Stimulated activated CD8-positive, alpha-beta memory T cell treated with anti-CD3 and anti-CD28 coated beads, Interleukin-4, amount 100 ng/mL, for 4 hours (primary cell): ENCODE results near the gene CPZ.
"Not testable (repeated sequence)": the region's sequence is repeated elsewhere in the genome, so short reads cannot be mapped to it uniquely, and the experiment has no call there.

Experiments
- DNase-seq, 2 donors: peaks; one replicate each; pipeline ENCODE4 v3.0.0-alpha.2; 2020; ENCODE audit warnings: low read depth in 2 of 2, low spot score in 1 of 2

CPZ gene

DNA sequence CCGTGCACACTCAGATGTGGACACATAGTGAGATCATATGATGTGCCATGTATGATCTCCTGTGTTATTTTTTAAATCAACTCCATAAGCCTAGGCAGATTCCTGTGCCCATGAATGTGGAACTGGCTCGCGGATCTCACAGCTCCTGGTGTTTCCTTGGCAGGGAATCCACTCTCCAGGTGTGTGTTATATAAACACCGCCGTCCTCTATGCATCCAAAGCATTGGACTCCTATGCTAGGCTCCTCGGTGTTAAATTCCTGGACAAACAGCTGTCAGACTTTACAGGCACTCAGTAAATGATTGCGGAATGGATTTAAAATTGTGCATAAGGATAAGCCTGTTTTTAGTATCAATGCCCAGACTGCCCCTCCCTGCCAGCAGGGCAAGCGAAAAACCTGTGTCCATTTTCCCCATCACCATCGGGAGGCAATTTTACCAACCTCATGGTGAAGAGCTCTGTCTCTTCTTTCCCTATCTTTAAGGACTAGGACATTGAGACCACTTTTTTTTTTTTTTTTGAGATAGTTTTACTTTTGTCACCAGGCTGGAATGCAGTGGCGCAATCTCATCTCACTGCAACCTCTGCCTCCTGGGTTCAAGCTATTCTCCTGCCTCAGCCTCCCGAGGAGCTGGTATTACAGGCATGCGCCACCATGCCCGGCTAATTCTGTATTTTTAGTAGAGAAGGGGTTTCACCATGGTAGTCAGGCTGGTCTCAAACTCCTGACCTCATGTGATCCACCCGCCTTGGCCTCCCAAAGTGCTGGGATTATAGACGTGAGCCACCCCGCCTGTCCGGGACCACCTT lies 36.0 kb upstream of the CPZ start:
- DNase-seq: no peak

GRCh38 chr4:8557151-8558076 lies 35.2 kb upstream of the CPZ start:
- no peak for DNase-seq

DNA sequence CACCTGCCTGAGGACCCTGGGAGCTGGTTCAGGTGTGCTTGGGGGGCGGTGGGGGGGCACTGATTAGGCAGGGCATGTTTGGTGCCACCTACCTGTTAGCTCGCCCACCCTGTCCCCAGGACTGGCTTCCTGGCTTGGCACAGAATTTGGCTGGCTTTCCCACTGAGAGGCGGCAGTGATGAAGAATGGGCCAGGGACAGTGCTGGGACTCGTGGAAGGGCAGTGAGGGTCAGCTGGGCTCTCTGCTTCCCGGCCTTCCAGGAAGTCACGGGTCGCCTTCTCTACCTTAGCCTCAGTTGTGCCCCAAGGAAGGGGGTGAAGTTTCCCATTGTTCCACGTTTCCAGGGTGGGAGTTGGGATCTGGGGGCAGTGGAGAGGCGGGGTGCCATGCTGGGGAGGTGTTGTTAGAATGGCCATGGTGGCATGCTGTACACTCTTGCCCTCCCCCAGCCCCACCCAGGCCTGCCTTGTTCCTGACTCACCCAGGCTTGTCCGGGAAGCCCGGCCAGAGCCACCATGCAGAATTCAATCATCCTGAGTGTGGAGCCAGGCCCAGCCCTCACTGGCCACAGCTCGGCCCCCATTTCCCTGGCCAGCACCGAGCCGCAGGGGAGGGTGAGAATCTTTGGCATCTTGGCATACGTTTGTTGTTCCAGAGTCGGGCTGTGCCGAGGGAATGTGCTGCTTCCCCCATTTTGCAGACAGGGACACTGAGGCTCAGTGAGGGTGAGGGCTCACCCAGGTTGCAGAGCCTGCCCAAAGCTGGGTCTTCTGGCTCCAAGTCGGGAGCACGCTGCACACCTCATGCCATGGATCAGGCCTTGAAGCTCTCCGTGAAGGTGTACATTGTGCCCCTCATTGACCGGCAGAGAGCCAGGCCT lies 34.2 kb upstream of the CPZ start:
- DNase-seq: no peak

DNA sequence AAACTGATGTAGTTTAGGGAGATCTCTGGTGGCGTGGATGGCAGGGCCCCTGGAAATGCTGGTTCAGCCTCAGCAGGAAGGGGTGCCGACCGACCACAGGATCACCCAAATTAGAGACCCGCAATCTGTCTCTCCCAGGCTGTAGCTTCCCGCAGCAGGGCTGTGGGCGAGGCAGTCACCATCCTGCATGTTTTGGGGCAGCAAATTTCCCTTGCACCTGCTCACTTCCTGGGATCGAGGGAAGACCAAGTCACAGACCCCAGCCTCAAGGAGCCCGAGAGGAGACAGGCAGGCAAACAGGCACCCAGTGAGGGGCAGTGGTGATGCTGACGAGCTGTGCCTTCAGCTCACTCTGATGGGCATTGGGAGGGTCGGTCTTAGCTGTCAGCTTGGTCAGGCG lies 33.6 kb upstream of the CPZ start:
- no peak for DNase-seq

DNA sequence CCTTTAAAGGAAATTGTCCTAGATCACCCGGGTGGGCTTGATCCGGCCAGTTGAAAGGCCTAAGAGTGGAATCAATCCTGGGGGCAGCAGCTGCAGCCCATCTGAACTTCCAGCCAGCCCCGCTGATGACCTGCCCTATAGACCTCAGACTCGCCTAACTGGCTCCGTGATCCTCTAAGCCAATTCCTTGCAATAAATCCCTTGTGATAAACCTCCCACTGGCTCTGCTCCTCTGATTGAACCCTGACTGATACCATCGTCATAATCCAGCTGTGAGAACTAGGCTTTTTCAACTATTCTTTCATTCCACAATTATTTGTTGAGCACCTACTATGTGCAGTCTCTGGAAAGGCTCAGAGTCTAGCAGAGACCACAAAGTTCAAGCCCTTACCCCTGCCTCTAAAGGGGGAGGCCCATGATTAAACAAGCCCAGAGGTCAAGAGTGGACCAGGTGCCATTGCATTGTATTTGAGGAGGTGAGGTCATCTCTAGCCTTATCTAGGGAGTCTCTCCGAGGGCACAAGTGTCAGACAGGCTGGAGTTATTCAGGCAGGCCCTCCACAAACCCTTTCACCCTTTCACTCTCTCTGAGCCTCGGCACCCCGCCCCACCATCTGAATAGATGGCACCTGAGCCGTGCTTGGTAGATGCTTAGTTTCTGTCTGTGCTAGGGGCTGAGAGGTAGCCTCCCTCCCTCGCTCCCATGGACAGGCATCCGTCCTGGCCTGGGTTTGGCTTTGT lies 32.9 kb upstream of the CPZ start:
- DNase-seq: no peak

GRCh38 chr4:8560265-8561047 lies 32.1 kb upstream of the CPZ start:
- no peak for DNase-seq

- DNase-seq: no peak
Measured at GRCh38 chr4:8564595-8564994, 28.0 kb upstream of the CPZ start.

DNA sequence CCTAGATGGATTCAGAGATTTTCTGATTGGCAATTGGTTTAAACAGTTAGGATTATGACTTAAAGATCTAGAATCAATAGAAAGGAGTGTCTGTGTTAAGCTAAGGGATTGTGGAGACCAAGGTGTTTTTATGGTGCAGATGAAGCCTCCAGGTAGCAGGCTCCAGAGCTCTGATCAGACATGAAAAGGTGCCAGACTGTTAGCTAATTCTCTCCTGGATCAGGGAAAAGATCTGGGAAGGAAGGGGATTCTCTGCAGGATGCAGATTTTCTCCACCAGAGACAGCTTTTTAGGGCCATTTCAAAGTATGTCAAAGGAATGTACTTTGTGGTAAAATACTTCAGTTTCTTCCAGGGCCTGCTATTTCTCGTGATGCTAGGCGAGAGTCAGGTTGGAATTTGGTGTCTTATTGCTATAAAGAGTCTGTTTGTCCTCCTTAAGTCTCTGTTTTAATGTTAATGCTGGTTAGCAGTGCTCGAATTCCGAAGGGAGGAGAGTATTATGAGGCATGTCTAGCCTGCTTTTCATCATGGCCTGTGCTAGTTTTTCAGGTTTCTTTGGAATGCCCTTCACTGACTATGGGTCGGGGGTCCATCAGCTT lies 24.4 kb upstream of the CPZ start:
- DNase-seq: no peak

GRCh38 chr4:8570201-8570600 lies 22.4 kb upstream of the CPZ start:
- no peak for DNase-seq

- DNase-seq: no peak
Measured at GRCh38 chr4:8571702-8572685, 20.6 kb upstream of the CPZ start.

DNA sequence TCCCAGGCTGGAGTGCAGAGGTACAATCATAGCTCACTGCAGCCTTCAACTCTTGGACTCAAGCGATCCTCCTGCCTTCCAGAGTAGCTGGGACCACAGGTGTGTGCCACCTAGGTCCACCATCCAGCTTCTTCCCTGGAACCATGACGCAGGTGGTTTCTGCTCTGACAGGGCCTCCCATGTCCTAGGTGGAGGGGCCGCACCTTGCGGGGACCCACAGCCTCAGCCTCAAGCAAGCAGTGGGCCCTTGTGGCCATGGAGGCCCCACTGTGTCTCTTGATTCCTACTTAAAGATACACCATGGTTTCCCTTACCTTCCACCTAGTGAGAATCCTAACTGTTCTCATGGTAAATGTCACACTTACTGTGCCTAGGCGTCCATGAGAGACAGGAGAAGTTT lies 19.3 kb upstream of the CPZ start:
- no peak for DNase-seq

DNA sequence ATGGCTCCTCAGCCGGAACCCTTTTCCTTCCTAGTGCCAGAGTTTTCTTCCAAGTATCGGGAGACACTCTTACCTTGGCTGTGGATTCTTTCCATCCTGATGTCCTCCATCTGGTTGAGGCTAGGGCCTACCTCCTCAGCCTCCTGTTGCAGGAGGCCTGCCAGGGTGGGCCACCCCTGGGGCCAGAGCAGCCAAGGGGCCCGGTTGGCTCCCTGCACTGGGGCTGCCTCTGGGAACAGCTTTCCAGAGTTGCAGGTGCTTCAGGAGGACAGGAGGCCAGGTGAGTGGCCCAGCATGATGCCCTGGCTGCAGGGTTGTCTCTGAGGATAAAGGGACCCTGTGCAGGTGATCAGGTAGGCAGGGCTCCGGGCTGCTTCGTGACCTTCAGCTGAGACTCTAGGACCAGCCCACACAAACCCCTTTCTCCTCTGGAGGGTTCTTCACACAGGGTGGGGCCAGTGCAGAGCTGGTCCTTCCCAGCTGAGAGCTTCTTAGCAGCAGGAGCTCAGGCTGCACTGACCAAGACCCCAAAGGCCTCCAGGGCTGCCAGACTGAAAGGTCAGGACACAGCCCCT lies 17.7 kb upstream of the CPZ start:
- no peak for DNase-seq

- no peak for DNase-seq
Measured at GRCh38 chr4:8575457-8575856, 17.1 kb upstream of the CPZ start.

DNA sequence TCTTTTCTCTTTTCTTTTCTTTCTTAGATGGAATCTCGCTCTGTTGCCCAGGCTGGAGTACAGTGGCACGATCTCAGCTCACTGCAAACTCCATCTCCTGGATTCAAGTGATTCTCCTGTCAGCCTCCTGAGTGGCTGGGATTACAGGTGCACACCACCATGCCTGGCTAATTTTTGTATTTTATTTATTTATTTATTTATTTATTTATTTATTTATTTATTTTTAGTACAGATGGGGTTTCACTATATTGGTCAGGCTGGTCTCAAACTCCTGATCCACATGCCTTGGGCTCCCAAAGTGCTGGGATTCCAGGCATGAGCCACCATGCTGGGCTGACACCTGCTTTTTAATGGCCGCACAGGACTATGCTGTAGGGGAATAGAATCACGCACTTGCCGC lies 16.0 kb upstream of the CPZ start:
- DNase-seq: not testable (repeated sequence)

- DNase-seq: no peak
Measured at GRCh38 chr4:8577046-8577445, 15.5 kb upstream of the CPZ start.

DNA sequence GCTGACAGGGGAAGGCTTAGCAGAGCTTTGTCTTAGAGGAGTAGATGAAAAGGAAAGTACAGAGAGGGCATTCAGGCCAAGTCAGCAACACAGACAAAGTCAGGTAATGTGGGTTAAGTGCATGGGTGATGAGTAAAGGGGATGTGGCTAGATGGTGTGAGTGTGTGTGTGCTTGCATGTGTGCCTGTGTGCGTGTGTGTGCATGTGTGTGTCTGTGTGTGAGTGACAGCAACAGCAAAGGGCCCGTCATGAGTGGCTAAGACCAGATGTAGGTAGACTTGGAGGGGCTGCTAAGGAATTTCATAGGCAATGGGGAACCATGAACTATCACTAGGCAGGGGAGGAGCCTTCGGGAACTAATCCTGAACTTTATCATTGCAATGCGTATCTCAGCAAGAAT lies 14.6 kb upstream of the CPZ start:
- no peak for DNase-seq

GRCh38 chr4:8578717-8579116 lies 13.8 kb upstream of the CPZ start:
- no peak for DNase-seq
